GM23338 (cell line): ENCODE measurements around the gene KIAA1614.

Experiments
- CREB1 ChIP-seq: fragments of 250-450 bp; sonication (Bioruptor Pico); IDR thresholded peaks from 2 replicates; pipeline ENCODE4 v1.5.0; 2020; ENCODE audit warnings: low read depth, mild to moderate bottlenecking, moderate library complexity
- CTCF ChIP-seq, 2 experiments: fragments of 200-600 bp in 1 of 2; sonication (generic) in 1 of 2; conservative IDR thresholded peaks; 2 replicates each; pipeline versions ENCODE4 v1.5.1 to v1.6.1; 2016 to 2017; ENCODE audit warnings: antibody characterized with exemption in 2 of 2, low read depth in 2 of 2, mild to moderate bottlenecking in 2 of 2, moderate library complexity in 1 of 2
- ETS1 ChIP-seq: IDR thresholded peaks from 2 replicates; pipeline ENCODE4 v1.6.1; 2016; ENCODE audit warnings: antibody characterized with exemption
- EZH2 ChIP-seq: fragments of 200-600 bp; sonication (generic); IDR thresholded peaks from one replicate; pipeline ENCODE4 v1.8.0; 2017; ENCODE audit warnings: antibody characterized with exemption, mild to moderate bottlenecking, low read depth; ENCODE audit not compliant: unreplicated experiment
- EZH2phosphoT487 ChIP-seq: fragments of 200-600 bp; sonication (generic); IDR thresholded peaks from one replicate; pipeline ENCODE4 v1.8.1; 2018; ENCODE audit warnings: antibody characterized with exemption; ENCODE audit not compliant: unreplicated experiment
- JUNB ChIP-seq: IDR thresholded peaks from one replicate; pipeline ENCODE4 v1.6.1; 2016; ENCODE audit warnings: antibody characterized with exemption; ENCODE audit not compliant: unreplicated experiment
- NANOG ChIP-seq: IDR thresholded peaks from 2 replicates; pipeline ENCODE4 v1.6.1; 2016; ENCODE audit warnings: antibody characterized with exemption, borderline replicate concordance
- POLR2AphosphoS5 ChIP-seq: IDR thresholded peaks from 2 replicates; pipeline ENCODE4 v1.6.1; 2016; ENCODE audit warnings: antibody characterized with exemption, low read depth
- REST ChIP-seq: IDR thresholded peaks from one replicate; pipeline ENCODE4 v1.6.1; 2018; ENCODE audit warnings: antibody characterized with exemption; ENCODE audit not compliant: unreplicated experiment
- ZNF114 ChIP-seq: fragments of 250-450 bp; sonication (Bioruptor Pico); IDR thresholded peaks from 2 replicates; pipeline ENCODE4 v1.5.0; 2020; ENCODE audit warnings: mild to moderate bottlenecking, moderate library complexity

- TF ChIP-seq CREB1 (CRISPR knock-in tag) (no peak), CTCF (conservative IDR thresholded peaks at IDR 0.05; ENCODE audit: low read depth in 2 of 2) (no peak), EZH2 (no peak), EZH2phosphoT487 (no peak), REST (no peak), POLR2AphosphoS5 (no peak), ETS1 (no peak), JUNB (no peak), ZNF114 (CRISPR knock-in tag) (no peak), NANOG (no peak)
Observed at GRCh38 chr1:180918519-180918918, 5.8 kb downstream of the KIAA1614 start.
